ENCODE measurements around the gene RBFOX2. TPM values are rescaled to one million over a fixed set of nuclear protein-coding genes. Genes with fewer than 3 reads are reported as not detected.

RBFOX2 gene
- total and polyA plus RNA-seq, 2 of the 8 experiments (the other 6 are each of a cell fraction or from before 2014, with no cell fraction given): 121 to 122 TPM

DNA sequence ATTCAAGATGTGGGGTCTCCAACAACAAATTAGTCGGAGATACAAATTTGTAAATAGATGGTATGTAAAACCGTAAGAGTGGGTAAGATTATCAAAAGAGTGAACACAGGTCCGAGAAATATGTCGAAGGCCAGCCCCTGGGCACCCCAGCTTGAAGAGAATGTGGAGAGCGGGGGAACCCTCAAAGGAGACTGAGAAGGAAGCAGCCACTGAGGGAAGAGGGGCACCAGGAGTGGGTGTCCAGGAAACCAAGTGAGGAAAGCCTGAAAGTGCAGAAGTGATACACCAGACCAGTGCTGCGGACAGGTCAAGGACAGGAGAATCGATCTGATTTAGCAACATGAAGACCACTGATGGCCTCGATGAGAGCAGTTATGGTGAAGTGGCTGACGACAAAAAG, 296.5 kb downstream of the RBFOX2 start:
- Histone ChIP-seq H2BK12ac (ENCODE audit: low read depth, low read length) (no peak overlapping the region), H3K36me3 (ENCODE audit: control insufficient read depth in 2 of 4, insufficient read depth in 4 of 4, low read length in 3 of 4) (peaks cover 0 to 6% (median 3%) of the 10 kb centered on the region in 4 experiments; a peak in 3 of 8 replicates), H4K5ac (ENCODE audit: insufficient read length, low read depth, low read length) (no peak overlapping the region), H4K91ac (replicated peaks; ENCODE audit: insufficient read length, low read length) (no peak overlapping the region), H4K20me1 (replicated peaks in 1 of 2; ENCODE audit: control insufficient read depth in 1 of 2, insufficient read depth in 2 of 2, low read length in 2 of 2) (no peaks in the 10 kb centered on the region), H3K27me3 (replicated peaks in 1 of 4; ENCODE audit: control insufficient read depth in 3 of 4, extremely low read depth in 1 of 4, insufficient read depth in 3 of 4, low read length in 3 of 4) (no peaks in the 10 kb centered on the region), H3K14ac (ENCODE audit: insufficient read length) (no peak overlapping the region), H3K4me2 (ENCODE audit: insufficient read depth in 1 of 2, low read depth in 2 of 2, low read length in 2 of 2) (no peak overlapping the region), H3K9ac (replicated peaks in 1 of 4; ENCODE audit: extremely low read depth in 1 of 4, low read depth in 3 of 4, low read length in 3 of 4) (no peak overlapping the region), H3K18ac (ENCODE audit: extremely low read depth, low read length) (no peak overlapping the region), H2BK5ac (ENCODE audit: low read depth, low read length) (no peak overlapping the region), H3K4me3 (ENCODE audit: extremely low read depth in 1 of 4, insufficient read depth in 2 of 4, low read depth in 3 of 4, low read length in 4 of 4) (no peak overlapping the region), H3K23ac (ENCODE audit: insufficient read length) (no peak overlapping the region), H3K27ac (ENCODE audit: low read depth, low read length) (no peak overlapping the region), H3K23me2 (ENCODE audit: low read depth, low read length) (0 out of 2 replicates have a peak, but pooled peaks cover 3% of the 10 kb centered on the region), H2AK5ac (ENCODE audit: low read depth, low read length) (no peak overlapping the region), H3K4me1 (replicated peaks in 1 of 4; ENCODE audit: control insufficient read depth in 3 of 4, insufficient read depth in 4 of 4, low read length in 3 of 4) (no peaks in the 10 kb centered on the region), H3K79me2 (ENCODE audit: control insufficient read depth in 1 of 2, insufficient read depth in 2 of 2, low read length in 2 of 2) (no peaks in the 10 kb centered on the region), H2BK20ac (ENCODE audit: low read length) (no peak overlapping the region), H4K8ac (ENCODE audit: extremely low read depth, insufficient read depth, low read length) (no peak overlapping the region), H2BK120ac (replicated peaks; ENCODE audit: low read depth, low read length) (no peak overlapping the region), H2AFZ (ENCODE audit: low read length) (no peak overlapping the region), H3K79me1 (ENCODE audit: low read depth, low read length) (no peaks in the 10 kb centered on the region), H3K9me3 (ENCODE audit: insufficient read depth in 2 of 2, low read depth in 1 of 2, low read length in 1 of 2) (peaks cover 3 to 8% of the 10 kb centered on the region in 2 experiments; a peak in 3 of 4 replicates), H2BK15ac (ENCODE audit: low read length) (no peak overlapping the region), H3K4ac (replicated peaks; ENCODE audit: insufficient read length, low read depth, low read length) (no peak overlapping the region), H3K56ac (replicated peaks; ENCODE audit: insufficient read length, low read depth, low read length) (no peak overlapping the region)
- CTCF ChIA-PET (ENCODE audit: partially characterized antibody): no interaction called here
- 96% methylated on average over 9 of the region's 9 CpGs; no CpG with 5 or more reads in 1 of the 2 experiments for WGBS, 2 experiments (ENCODE audit: extremely low coverage in 1 of 2, insufficient coverage in 1 of 2, insufficient read length in 1 of 2, insufficient replicate concordance in 2 of 2, low coverage in 1 of 2, low lambda C conversion rate in 2 of 2, missing lambda C conversion rate in 1 of 2)
- no peak for DNase-seq (ENCODE audit: low read depth in 1 of 2, low spot score in 2 of 2)
- FAIRE-seq: no peak
- POLR2A ChIA-PET (ENCODE audit: partially characterized antibody): no interaction called here
- TF ChIP-seq TAF7 (optimal IDR thresholded peaks at IDR 0.05; ENCODE audit: borderline replicate concordance, low read depth, low read length) (no peak), SP1 (IDR thresholded peaks at IDR 0.05; ENCODE audit: low read depth, low read length) (no peak), RFX5 (IDR thresholded peaks at IDR 0.05; ENCODE audit: borderline replicate concordance, low read depth, low read length) (no peak), EGR1 (IDR thresholded peaks at IDR 0.05; ENCODE audit: borderline replicate concordance, low read depth, low read length) (no peak), CHD1 (IDR thresholded peaks at IDR 0.05; ENCODE audit: low read depth, low read length) (no peak), TCF12 (IDR thresholded peaks at IDR 0.05; ENCODE audit: low read depth, low read length) (no peak)

All from H1 (cell line).